ENCODE measurements around the gene OR6Y1. TPM values are rescaled to one million over a fixed set of nuclear protein-coding genes. Genes with fewer than 3 reads are reported as not detected.
A peak's percentile ranks its signal among the peaks of the same experiment; 100 is the strongest.

OR6Y1 gene
- polyA plus RNA-seq, 2 of the 4 experiments (the other 2 are of a cell fraction): not detected

DNA sequence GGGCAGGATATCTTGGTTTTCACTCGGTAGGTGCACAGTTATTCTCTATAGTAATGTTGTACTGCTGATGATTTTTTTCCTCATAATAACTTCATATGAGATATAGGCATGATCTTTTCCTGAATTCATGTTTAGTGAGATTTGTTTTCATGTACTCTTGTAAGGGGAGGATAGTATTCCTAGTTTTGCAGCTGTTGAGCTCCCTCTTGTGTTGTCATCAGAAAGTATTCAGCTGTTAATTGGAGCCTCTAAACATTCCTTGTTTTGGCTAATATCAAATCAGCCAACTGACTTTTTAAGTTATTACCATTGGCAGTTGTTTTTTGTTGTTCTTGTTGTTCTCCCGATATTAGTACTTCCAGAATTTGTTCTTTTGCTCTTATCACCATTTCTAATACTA lies 57.8 kb downstream of the OR6Y1 start:
- WGBS (ENCODE audit: missing lambda C conversion rate): 1% methylated on average over 2 of the region's 2 CpGs
- no peak overlapping the region for H3K4me2 ChIP-seq
- ChIA-PET CTCF (interaction anchor here (1.0 kb wide), 1 partner anchor 8 kb away, joined by 3 read pairs; no protein-coding TSS in a partner anchor), POLR2A (no interaction called here)
- DNase-seq (ENCODE audit: low read depth in 1 of 2, low spot score in 1 of 2): peak in 1 of 2 experiments; percentile 7
- H3K4me3 ChIP-seq: no peak overlapping the region
- no peak for FAIRE-seq
- TF ChIP-seq HOXA7 (CRISPR knock-in tag; IDR thresholded peaks at IDR 0.05) (no peak), NR3C1 (IDR thresholded peaks at IDR 0.05) (no peak), HOXB5 (CRISPR knock-in tag; IDR thresholded peaks at IDR 0.05) (no peak), RAD21 (conservative IDR thresholded peaks at IDR 0.05 in 1 of 2, IDR thresholded peaks at IDR 0.05 in 1 of 2) (0 out of 5 replicates have a peak, but pooled peaks of 1 of the 2 experiments have one; percentile 25), JUN (IDR thresholded peaks at IDR 0.05) (no peak), ZC3H11A (IDR thresholded peaks at IDR 0.05) (no peak)
- TF ChIP-seq, protein P1, sequence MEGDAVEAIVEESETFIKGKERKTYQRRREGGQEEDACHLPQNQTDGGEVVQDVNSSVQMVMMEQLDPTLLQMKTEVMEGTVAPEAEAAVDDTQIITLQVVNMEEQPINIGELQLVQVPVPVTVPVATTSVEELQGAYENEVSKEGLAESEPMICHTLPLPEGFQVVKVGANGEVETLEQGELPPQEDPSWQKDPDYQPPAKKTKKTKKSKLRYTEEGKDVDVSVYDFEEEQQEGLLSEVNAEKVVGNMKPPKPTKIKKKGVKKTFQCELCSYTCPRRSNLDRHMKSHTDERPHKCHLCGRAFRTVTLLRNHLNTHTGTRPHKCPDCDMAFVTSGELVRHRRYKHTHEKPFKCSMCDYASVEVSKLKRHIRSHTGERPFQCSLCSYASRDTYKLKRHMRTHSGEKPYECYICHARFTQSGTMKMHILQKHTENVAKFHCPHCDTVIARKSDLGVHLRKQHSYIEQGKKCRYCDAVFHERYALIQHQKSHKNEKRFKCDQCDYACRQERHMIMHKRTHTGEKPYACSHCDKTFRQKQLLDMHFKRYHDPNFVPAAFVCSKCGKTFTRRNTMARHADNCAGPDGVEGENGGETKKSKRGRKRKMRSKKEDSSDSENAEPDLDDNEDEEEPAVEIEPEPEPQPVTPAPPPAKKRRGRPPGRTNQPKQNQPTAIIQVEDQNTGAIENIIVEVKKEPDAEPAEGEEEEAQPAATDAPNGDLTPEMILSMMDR (IDR thresholded peaks at IDR 0.05): 0 out of 3 replicates have a peak, but pooled peaks have one; percentile 6
- TF ChIP-seq, protein P2, sequence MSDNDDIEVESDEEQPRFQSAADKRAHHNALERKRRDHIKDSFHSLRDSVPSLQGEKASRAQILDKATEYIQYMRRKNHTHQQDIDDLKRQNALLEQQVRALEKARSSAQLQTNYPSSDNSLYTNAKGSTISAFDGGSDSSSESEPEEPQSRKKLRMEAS (IDR thresholded peaks at IDR 0.05): no peak
- no peaks in the 10 kb centered on the region for H3K9me3 ChIP-seq
- no peaks in the 10 kb centered on the region for H3K4me1 ChIP-seq
- H3K27ac ChIP-seq: no peak overlapping the region
- no peak for ATAC-seq

DNA sequence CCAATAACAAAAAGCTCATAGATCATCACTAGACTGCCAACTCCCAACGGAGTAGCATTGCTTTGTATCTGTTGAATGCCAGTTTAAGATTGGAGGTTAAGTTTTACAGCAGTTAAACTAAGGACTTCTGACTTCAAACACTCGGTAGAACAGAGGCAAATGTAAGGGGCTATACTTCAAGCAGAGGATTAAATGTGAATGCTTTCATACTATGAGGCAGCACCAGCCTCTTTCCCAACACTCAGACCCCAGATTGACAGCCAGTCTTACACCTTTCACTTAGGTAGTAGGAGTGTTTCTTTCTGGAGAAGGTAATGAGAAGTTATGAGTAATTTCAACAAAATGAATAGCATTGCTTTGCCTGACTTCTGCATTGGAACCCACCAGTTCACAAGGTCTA lies 59.4 kb downstream of the OR6Y1 start:
- FAIRE-seq (no peak), ATAC-seq (no peak), DNase-seq (ENCODE audit: low read depth in 1 of 2, low spot score in 1 of 2) (no peak)
- ChIA-PET POLR2A (no interaction called here), CTCF (no interaction called here)
- Histone ChIP-seq H3K4me1 (no peaks in the 10 kb centered on the region), H3K4me3 (no peak overlapping the region), H3K9me3 (no peaks in the 10 kb centered on the region), H3K27ac (no peak overlapping the region), H3K4me2 (no peak overlapping the region)
- 0% methylated on average over 2 of the region's 2 CpGs for WGBS (ENCODE audit: missing lambda C conversion rate)
- TF ChIP-seq TP53 (CRISPR knock-in tag; IDR thresholded peaks at IDR 0.05): no peak
- no peak for TF ChIP-seq POLR2A (IDR thresholded peaks at IDR 0.05; ENCODE audit: low read length)
- TF ChIP-seq, protein P3, sequence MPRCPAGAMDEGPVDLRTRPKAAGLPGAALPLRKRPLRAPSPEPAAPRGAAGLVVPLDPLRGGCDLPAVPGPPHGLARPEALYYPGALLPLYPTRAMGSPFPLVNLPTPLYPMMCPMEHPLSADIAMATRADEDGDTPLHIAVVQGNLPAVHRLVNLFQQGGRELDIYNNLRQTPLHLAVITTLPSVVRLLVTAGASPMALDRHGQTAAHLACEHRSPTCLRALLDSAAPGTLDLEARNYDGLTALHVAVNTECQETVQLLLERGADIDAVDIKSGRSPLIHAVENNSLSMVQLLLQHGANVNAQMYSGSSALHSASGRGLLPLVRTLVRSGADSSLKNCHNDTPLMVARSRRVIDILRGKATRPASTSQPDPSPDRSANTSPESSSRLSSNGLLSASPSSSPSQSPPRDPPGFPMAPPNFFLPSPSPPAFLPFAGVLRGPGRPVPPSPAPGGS (IDR thresholded peaks at IDR 0.05): no peak
- TF ChIP-seq, protein P4, sequence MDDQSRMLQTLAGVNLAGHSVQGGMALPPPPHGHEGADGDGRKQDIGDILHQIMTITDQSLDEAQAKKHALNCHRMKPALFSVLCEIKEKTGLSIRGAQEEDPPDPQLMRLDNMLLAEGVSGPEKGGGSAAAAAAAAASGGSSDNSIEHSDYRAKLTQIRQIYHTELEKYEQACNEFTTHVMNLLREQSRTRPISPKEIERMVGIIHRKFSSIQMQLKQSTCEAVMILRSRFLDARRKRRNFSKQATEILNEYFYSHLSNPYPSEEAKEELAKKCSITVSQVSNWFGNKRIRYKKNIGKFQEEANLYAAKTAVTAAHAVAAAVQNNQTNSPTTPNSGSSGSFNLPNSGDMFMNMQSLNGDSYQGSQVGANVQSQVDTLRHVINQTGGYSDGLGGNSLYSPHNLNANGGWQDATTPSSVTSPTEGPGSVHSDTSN (IDR thresholded peaks at IDR 0.05): no peak
- TF ChIP-seq HOXB5 (CRISPR knock-in tag; IDR thresholded peaks at IDR 0.05): no peak
- no peak for TF ChIP-seq CHD2 (IDR thresholded peaks at IDR 0.05; ENCODE audit: low read length, partially characterized antibody)
- no peak for TF ChIP-seq KDM1A (IDR thresholded peaks at IDR 0.05; ENCODE audit: low read depth)
- TF ChIP-seq RFX5 (IDR thresholded peaks at IDR 0.05): no peak
- TF ChIP-seq FOXS1 (CRISPR knock-in tag; IDR thresholded peaks at IDR 0.05): no peak
- TF ChIP-seq CEBPB (IDR thresholded peaks at IDR 0.05): no peak
- TF ChIP-seq FOSB (CRISPR knock-in tag; IDR thresholded peaks at IDR 0.05): no peak
- no peak for TF ChIP-seq BHLHE40 (IDR thresholded peaks at IDR 0.05; ENCODE audit: low read depth, low read length)

Other genes with a start within 250 kb of the OR6Y1 start
- gene CD1B, start 222.9 kb downstream of the OR6Y1 start, polyA plus RNA-seq (2011; rRNA removed): not detected in 2 replicates
- not detected in 3 replicates for gene CD1B, start 222.9 kb downstream of the OR6Y1 start, polyA plus RNA-seq (2017; fragmentation: RNase III; extraction: RNeasy Plus Mini Kit Qiagen cat#74134 plus additional on column Dnase treatment)
- not detected in 2 replicates for gene CD1E, start 200.5 kb downstream of the OR6Y1 start, polyA plus RNA-seq (2011; rRNA removed)
- gene CD1E, start 200.5 kb downstream of the OR6Y1 start, polyA plus RNA-seq (2017; fragmentation: RNase III; extraction: RNeasy Plus Mini Kit Qiagen cat#74134 plus additional on column Dnase treatment): not detected in 3 replicates
- gene OR10T2, start 154.9 kb downstream of the OR6Y1 start, polyA plus RNA-seq (2011; rRNA removed): not detected in 2 replicates
- not detected in 3 replicates for gene OR10T2, start 154.9 kb downstream of the OR6Y1 start, polyA plus RNA-seq (2017; fragmentation: RNase III; extraction: RNeasy Plus Mini Kit Qiagen cat#74134 plus additional on column Dnase treatment)
- gene OR10K2, start 128.2 kb downstream of the OR6Y1 start, polyA plus RNA-seq (2011; rRNA removed): not detected in 2 replicates
- gene OR10K2, start 128.2 kb downstream of the OR6Y1 start, polyA plus RNA-seq (2017; fragmentation: RNase III; extraction: RNeasy Plus Mini Kit Qiagen cat#74134 plus additional on column Dnase treatment): not detected in 3 replicates
- gene OR10K1, start 92.6 kb downstream of the OR6Y1 start, polyA plus RNA-seq (2011; rRNA removed): not detected in 2 replicates
- not detected in 3 replicates for gene OR10K1, start 92.6 kb downstream of the OR6Y1 start, polyA plus RNA-seq (2017; fragmentation: RNase III; extraction: RNeasy Plus Mini Kit Qiagen cat#74134 plus additional on column Dnase treatment)
- gene OR10R2, start 82.2 kb downstream of the OR6Y1 start, polyA plus RNA-seq (2011; rRNA removed): not detected in 2 replicates
- gene OR10R2, start 82.2 kb downstream of the OR6Y1 start, polyA plus RNA-seq (2017; fragmentation: RNase III; extraction: RNeasy Plus Mini Kit Qiagen cat#74134 plus additional on column Dnase treatment): not detected in 3 replicates
- gene OR6P1, start 16.2 kb upstream of the OR6Y1 start, polyA plus RNA-seq (2011; rRNA removed): not detected in 2 replicates
- not detected in 3 replicates for gene OR6P1, start 16.2 kb upstream of the OR6Y1 start, polyA plus RNA-seq (2017; fragmentation: RNase III; extraction: RNeasy Plus Mini Kit Qiagen cat#74134 plus additional on column Dnase treatment)
- gene OR10X1, start 25.5 kb upstream of the OR6Y1 start, polyA plus RNA-seq (2011; rRNA removed): not detected in 2 replicates
- not detected in 3 replicates for gene OR10X1, start 25.5 kb upstream of the OR6Y1 start, polyA plus RNA-seq (2017; fragmentation: RNase III; extraction: RNeasy Plus Mini Kit Qiagen cat#74134 plus additional on column Dnase treatment)
- gene OR10Z1, start 50.9 kb upstream of the OR6Y1 start, polyA plus RNA-seq (2011; rRNA removed): not detected in 2 replicates
- not detected in 3 replicates for gene OR10Z1, start 50.9 kb upstream of the OR6Y1 start, polyA plus RNA-seq (2017; fragmentation: RNase III; extraction: RNeasy Plus Mini Kit Qiagen cat#74134 plus additional on column Dnase treatment)
- gene SPTA1, start 132.3 kb upstream of the OR6Y1 start, polyA plus RNA-seq (2011; rRNA removed): 0.09 and 0.10 TPM in 2 replicates
- not detected in 3 replicates for gene SPTA1, start 132.3 kb upstream of the OR6Y1 start, polyA plus RNA-seq (2017; fragmentation: RNase III; extraction: RNeasy Plus Mini Kit Qiagen cat#74134 plus additional on column Dnase treatment)
- not detected in 2 replicates for gene OR6K2, start 146.2 kb upstream of the OR6Y1 start, polyA plus RNA-seq (2011; rRNA removed)
- gene OR6K2, start 146.2 kb upstream of the OR6Y1 start, polyA plus RNA-seq (2017; fragmentation: RNase III; extraction: RNeasy Plus Mini Kit Qiagen cat#74134 plus additional on column Dnase treatment): not detected in 3 replicates
- not detected in 2 replicates for gene OR6K3, start 166.3 kb upstream of the OR6Y1 start, polyA plus RNA-seq (2011; rRNA removed)
- gene OR6K3, start 166.3 kb upstream of the OR6Y1 start, polyA plus RNA-seq (2017; fragmentation: RNase III; extraction: RNeasy Plus Mini Kit Qiagen cat#74134 plus additional on column Dnase treatment): not detected in 3 replicates
- gene OR6K6, start 200.3 kb upstream of the OR6Y1 start, polyA plus RNA-seq (2011; rRNA removed): not detected in 2 replicates
- gene OR6K6, start 200.3 kb upstream of the OR6Y1 start, polyA plus RNA-seq (2017; fragmentation: RNase III; extraction: RNeasy Plus Mini Kit Qiagen cat#74134 plus additional on column Dnase treatment): not detected in 3 replicates
- gene OR6N1, start 217.8 kb upstream of the OR6Y1 start, polyA plus RNA-seq (2011; rRNA removed): not detected in 2 replicates
- gene OR6N1, start 217.8 kb upstream of the OR6Y1 start, polyA plus RNA-seq (2017; fragmentation: RNase III; extraction: RNeasy Plus Mini Kit Qiagen cat#74134 plus additional on column Dnase treatment): not detected in 3 replicates
- gene OR6N2, start 226.8 kb upstream of the OR6Y1 start, polyA plus RNA-seq (2011; rRNA removed): not detected in 2 replicates
- not detected in 3 replicates for gene OR6N2, start 226.8 kb upstream of the OR6Y1 start, polyA plus RNA-seq (2017; fragmentation: RNase III; extraction: RNeasy Plus Mini Kit Qiagen cat#74134 plus additional on column Dnase treatment)